ENCODE data around the gene GSC.

Gene GSC

GRCh38 chr14:94774344-94775090 is 4.6 kb upstream of the GSC start:
- H2BK120ac ChIP-seq (ENCODE audit: low read depth, low read length) = no peak overlapping the region
- H4K8ac ChIP-seq (ENCODE audit: low read depth, low read length) = no peak overlapping the region
- no peak overlapping the region for H3K4me2 ChIP-seq (ENCODE audit: insufficient read depth, low read length, poor library complexity, severe bottlenecking)
- no peak overlapping the region for H3K18ac ChIP-seq (ENCODE audit: low read length)
- peaks cover 0 to 39% of the 10 kb centered on the region in 2 donors for H3K4me1 ChIP-seq (ENCODE audit: control insufficient read depth in 2 of 2, insufficient read depth in 1 of 2, low read depth in 1 of 2, low read length in 2 of 2)
- no peak overlapping the region for H2BK12ac ChIP-seq (ENCODE audit: low read length)
- H3K9me3 ChIP-seq (replicated peaks in 1 of 2; ENCODE audit: control insufficient read depth in 2 of 2, insufficient read depth in 1 of 2, low read depth in 1 of 2, low read length in 2 of 2) = no peaks in the 10 kb centered on the region
- H3K23ac ChIP-seq (ENCODE audit: low read depth, low read length, poor library complexity) = no peak overlapping the region
- no peak overlapping the region for H2BK5ac ChIP-seq (ENCODE audit: low read length)
- H4K91ac ChIP-seq (ENCODE audit: low read depth, low read length, poor library complexity) = no peak overlapping the region
- WGBS, 2 donors (ENCODE audit: extremely low coverage in 2 of 2, insufficient read length in 2 of 2, insufficient replicate concordance in 1 of 2) = no CpG with 5 or more reads among the region's 11 CpGs
- H3K27me3 ChIP-seq (ENCODE audit: control insufficient read depth in 3 of 3, insufficient read depth in 3 of 3, low read depth in 1 of 3, low read length in 3 of 3) = peaks cover 12 to 80% (median 57%) of the 10 kb centered on the region in 3 experiments
- no peak overlapping the region for H2AK5ac ChIP-seq (ENCODE audit: low read depth, low read length)
- H3K27ac ChIP-seq (replicated peaks; ENCODE audit: low read length) = no peak overlapping the region
- no peaks in the 10 kb centered on the region for H3K36me3 ChIP-seq (replicated peaks in 1 of 2; ENCODE audit: control insufficient read depth in 2 of 2, insufficient read depth in 2 of 2, low read length in 2 of 2)
- no peak overlapping the region for H3K4ac ChIP-seq (ENCODE audit: low read length)
- no peak overlapping the region for H2AFZ ChIP-seq (ENCODE audit: low read length)
- H3K9ac ChIP-seq (ENCODE audit: low read depth, low read length, poor library complexity) = no peak overlapping the region
- no peak overlapping the region for H3K14ac ChIP-seq (ENCODE audit: low read length)
- H2BK15ac ChIP-seq (ENCODE audit: low read length) = no peak overlapping the region
- H3K4me3 ChIP-seq (ENCODE audit: low read length in 2 of 2) = no peak overlapping the region
- no peak for DNase-seq (ENCODE audit: low spot score)
- no peaks in the 10 kb centered on the region for H3K79me1 ChIP-seq (ENCODE audit: low read depth, low read length)

GRCh38 chr14:94773655-94774343 is 3.9 kb upstream of the GSC start:
- no CpG with 5 or more reads among the region's 36 CpGs for WGBS, 2 donors (ENCODE audit: extremely low coverage in 2 of 2, insufficient read length in 2 of 2, insufficient replicate concordance in 1 of 2)
- no peak overlapping the region for H2BK5ac ChIP-seq (ENCODE audit: low read length)
- no peak overlapping the region for H2AK5ac ChIP-seq (ENCODE audit: low read depth, low read length)
- H3K9ac ChIP-seq (ENCODE audit: low read depth, low read length, poor library complexity) = no peak overlapping the region
- peak overlapping the region; percentile 63 for H3K4me2 ChIP-seq (ENCODE audit: insufficient read depth, low read length, poor library complexity, severe bottlenecking)
- H3K18ac ChIP-seq (ENCODE audit: low read length) = no peak overlapping the region
- H3K23ac ChIP-seq (ENCODE audit: low read depth, low read length, poor library complexity) = peak overlapping the region; percentile 20
- H2BK120ac ChIP-seq (ENCODE audit: low read depth, low read length) = no peak overlapping the region
- no peak overlapping the region for H2AFZ ChIP-seq (ENCODE audit: low read length)
- H3K27ac ChIP-seq (replicated peaks; ENCODE audit: low read length) = no peak overlapping the region
- no peak overlapping the region for H3K14ac ChIP-seq (ENCODE audit: low read length)
- no peaks in the 10 kb centered on the region for H3K9me3 ChIP-seq (replicated peaks in 1 of 2; ENCODE audit: control insufficient read depth in 2 of 2, insufficient read depth in 1 of 2, low read depth in 1 of 2, low read length in 2 of 2)
- H3K4ac ChIP-seq (ENCODE audit: low read length) = no peak overlapping the region
- peaks cover 0 to 38% of the 10 kb centered on the region in 2 donors for H3K4me1 ChIP-seq (ENCODE audit: control insufficient read depth in 2 of 2, insufficient read depth in 1 of 2, low read depth in 1 of 2, low read length in 2 of 2)
- H3K36me3 ChIP-seq (replicated peaks in 1 of 2; ENCODE audit: control insufficient read depth in 2 of 2, insufficient read depth in 2 of 2, low read length in 2 of 2) = no peaks in the 10 kb centered on the region
- H2BK12ac ChIP-seq (ENCODE audit: low read length) = no peak overlapping the region
- H4K8ac ChIP-seq (ENCODE audit: low read depth, low read length) = no peak overlapping the region
- H3K79me1 ChIP-seq (ENCODE audit: low read depth, low read length) = no peaks in the 10 kb centered on the region
- peaks cover 17 to 87% (median 57%) of the 10 kb centered on the region in 3 experiments for H3K27me3 ChIP-seq (ENCODE audit: control insufficient read depth in 3 of 3, insufficient read depth in 3 of 3, low read depth in 1 of 3, low read length in 3 of 3)
- H2BK15ac ChIP-seq (ENCODE audit: low read length) = no peak overlapping the region
- no peak overlapping the region for H3K4me3 ChIP-seq (ENCODE audit: low read length in 2 of 2)
- no peak overlapping the region for H4K91ac ChIP-seq (ENCODE audit: low read depth, low read length, poor library complexity)
- no peak for DNase-seq (ENCODE audit: low spot score)

DNA sequence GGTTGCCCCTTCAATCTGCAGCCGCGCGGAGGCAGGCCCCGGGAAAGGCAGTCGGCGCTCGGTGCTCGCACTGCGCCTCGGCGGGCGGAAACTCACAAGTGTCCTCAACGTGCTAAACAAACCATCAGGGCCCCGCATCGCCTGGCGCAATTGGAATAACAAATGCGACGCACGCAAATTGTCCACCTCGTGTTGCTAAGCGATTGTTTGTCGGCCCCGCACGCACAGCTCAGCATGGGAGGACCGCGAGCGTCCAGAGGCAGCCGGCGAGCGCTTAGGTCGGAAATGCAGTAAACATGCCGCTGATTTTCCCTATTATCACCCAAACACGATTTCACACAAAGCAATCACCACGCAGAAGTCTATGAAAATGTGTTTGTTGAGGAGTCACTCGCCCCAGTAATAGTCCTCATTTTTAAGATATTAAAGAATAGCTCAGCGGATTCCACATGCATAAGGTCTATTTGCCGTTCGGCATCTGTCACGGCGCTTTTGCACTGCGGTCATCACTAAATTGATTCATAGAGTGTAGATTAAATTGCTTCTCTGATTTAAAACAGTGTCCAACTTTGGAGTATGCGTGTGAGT is 3.2 kb upstream of the GSC start:
- Histone ChIP-seq H2AK5ac (ENCODE audit: low read depth, low read length) (peak overlapping the region; percentile 9), H3K4ac (ENCODE audit: low read length) (no peak overlapping the region), H3K36me3 (replicated peaks in 1 of 2; ENCODE audit: control insufficient read depth in 2 of 2, insufficient read depth in 2 of 2, low read length in 2 of 2) (no peaks in the 10 kb centered on the region), H3K4me1 (ENCODE audit: control insufficient read depth in 2 of 2, insufficient read depth in 1 of 2, low read depth in 1 of 2, low read length in 2 of 2) (peaks cover 0 to 41% of the 10 kb centered on the region in 2 donors), H2BK12ac (ENCODE audit: low read length) (peak overlapping the region; percentile 31), H3K9ac (ENCODE audit: low read depth, low read length, poor library complexity) (peak overlapping the region; percentile 83), H3K4me3 (ENCODE audit: low read length in 2 of 2) (peak overlapping the region in 1 of 2 donors; percentile 65), H2BK120ac (ENCODE audit: low read depth, low read length) (no peak overlapping the region), H4K91ac (ENCODE audit: low read depth, low read length, poor library complexity) (no peak overlapping the region), H3K18ac (ENCODE audit: low read length) (peak overlapping the region; percentile 85), H2AFZ (ENCODE audit: low read length) (peak overlapping the region; percentile 41), H3K27me3 (ENCODE audit: control insufficient read depth in 3 of 3, insufficient read depth in 3 of 3, low read depth in 1 of 3, low read length in 3 of 3) (peaks cover 21 to 93% (median 61%) of the 10 kb centered on the region in 3 experiments), H3K79me1 (ENCODE audit: low read depth, low read length) (no peaks in the 10 kb centered on the region), H3K27ac (replicated peaks; ENCODE audit: low read length) (no peak overlapping the region), H4K8ac (ENCODE audit: low read depth, low read length) (no peak overlapping the region), H3K9me3 (replicated peaks in 1 of 2; ENCODE audit: control insufficient read depth in 2 of 2, insufficient read depth in 1 of 2, low read depth in 1 of 2, low read length in 2 of 2) (no peaks in the 10 kb centered on the region), H2BK5ac (ENCODE audit: low read length) (no peak overlapping the region), H2BK15ac (ENCODE audit: low read length) (peak overlapping the region; percentile 44), H3K14ac (ENCODE audit: low read length) (peak overlapping the region; percentile 43), H3K23ac (ENCODE audit: low read depth, low read length, poor library complexity) (no peak overlapping the region), H3K4me2 (ENCODE audit: insufficient read depth, low read length, poor library complexity, severe bottlenecking) (peak overlapping the region; percentile 63)
- DNase-seq (ENCODE audit: low spot score) = no peak
- WGBS, 2 donors (ENCODE audit: extremely low coverage in 2 of 2, insufficient read length in 2 of 2, insufficient replicate concordance in 1 of 2) = no CpG with 5 or more reads among the region's 42 CpGs

GRCh38 chr14:94772548-94772947 is 2.6 kb upstream of the GSC start:
- H2BK120ac ChIP-seq (ENCODE audit: low read depth, low read length) = no peak overlapping the region
- no peak overlapping the region for H3K4me3 ChIP-seq (ENCODE audit: low read length in 2 of 2)

More at GRCh38 chr14:94772548-94772947, 2.6 kb upstream of the GSC start:
- no peak overlapping the region for H2AFZ ChIP-seq (ENCODE audit: low read length)
- H3K23ac ChIP-seq (ENCODE audit: low read depth, low read length, poor library complexity) = no peak overlapping the region
- no peak overlapping the region for H4K91ac ChIP-seq (ENCODE audit: low read depth, low read length, poor library complexity)
- H3K36me3 ChIP-seq (replicated peaks in 1 of 2; ENCODE audit: control insufficient read depth in 2 of 2, insufficient read depth in 2 of 2, low read length in 2 of 2) = no peaks in the 10 kb centered on the region
- no peak overlapping the region for H2BK12ac ChIP-seq (ENCODE audit: low read length)
- peaks cover 0 to 44% of the 10 kb centered on the region in 2 donors for H3K4me1 ChIP-seq (ENCODE audit: control insufficient read depth in 2 of 2, insufficient read depth in 1 of 2, low read depth in 1 of 2, low read length in 2 of 2)
- no peak overlapping the region for H4K8ac ChIP-seq (ENCODE audit: low read depth, low read length)
- H3K4me2 ChIP-seq (ENCODE audit: insufficient read depth, low read length, poor library complexity, severe bottlenecking) = peak overlapping the region; percentile 63
- H2BK15ac ChIP-seq (ENCODE audit: low read length) = peak overlapping the region; percentile 44
- peak overlapping the region; percentile 9 for H2AK5ac ChIP-seq (ENCODE audit: low read depth, low read length)
- H3K9ac ChIP-seq (ENCODE audit: low read depth, low read length, poor library complexity) = peak overlapping the region; percentile 83
- peaks cover 25 to 98% (median 67%) of the 10 kb centered on the region in 3 experiments for H3K27me3 ChIP-seq (ENCODE audit: control insufficient read depth in 3 of 3, insufficient read depth in 3 of 3, low read depth in 1 of 3, low read length in 3 of 3)
- no CpG with 5 or more reads among the region's 8 CpGs for WGBS, 2 donors (ENCODE audit: extremely low coverage in 2 of 2, insufficient read length in 2 of 2, insufficient replicate concordance in 1 of 2)
- H3K9me3 ChIP-seq (replicated peaks in 1 of 2; ENCODE audit: control insufficient read depth in 2 of 2, insufficient read depth in 1 of 2, low read depth in 1 of 2, low read length in 2 of 2) = no peaks in the 10 kb centered on the region
- H2BK5ac ChIP-seq (ENCODE audit: low read length) = no peak overlapping the region
- DNase-seq (ENCODE audit: low spot score) = no peak
- no peak overlapping the region for H3K4ac ChIP-seq (ENCODE audit: low read length)
- H3K14ac ChIP-seq (ENCODE audit: low read length) = no peak overlapping the region
- H3K79me1 ChIP-seq (ENCODE audit: low read depth, low read length) = no peaks in the 10 kb centered on the region
- H3K18ac ChIP-seq (ENCODE audit: low read length) = peak overlapping the region; percentile 85
- H3K27ac ChIP-seq (replicated peaks; ENCODE audit: low read length) = no peak overlapping the region

Data from neuronal stem cell (in vitro differentiated cells).